Fibroblast of villous mesenchyme (primary cell): Measurements from ENCODE around the gene IL37. TPM values are rescaled to one million over a fixed set of nuclear protein-coding genes. Genes with fewer than 3 reads are reported as not detected.
A peak's percentile ranks its signal among the peaks of the same experiment; 100 is the strongest.

ENCODE experiments used
- DNase-seq: peaks from one replicate; pipeline ENCODE4 v3.0.0-alpha.2; 2010; ENCODE audit warnings: low read depth
- H3K4me3 ChIP-seq: 2 replicates; pipeline ENCODE4 v1.5.1; 2011; ENCODE audit warnings: low read depth, mild to moderate bottlenecking, low read length
- CTCF ChIP-seq: IDR thresholded peaks from 2 replicates; pipeline ENCODE4 v1.5.1; 2012; ENCODE audit warnings: low read depth, mild to moderate bottlenecking, low read length; ENCODE audit not compliant: insufficient read depth
- total RNA-seq: library from RNA; depleted of rRNA; stranded (reverse); fragments of >200 nt; gene quantifications from 2 replicates; pipeline ENCODE4 v1.2.3, GENCODE V29; 2012

IL37 gene
- 0.32 TPM in 1 of 2 replicates, not detected in the other for total RNA-seq

GRCh38 chr2:112910865-112911264 lies at the start of gene IL37:
Gene IL37 (plus strand): TSS chr2:112911165. CDS start chr2:112913013, 1,848 bp downstream.
- no peak within 1 kb of the TSS for H3K4me3 ChIP-seq
- no peak for TF ChIP-seq CTCF
- DNase-seq: no peak

- no peak for DNase-seq
- no peak overlapping the region for H3K4me3 ChIP-seq
- no peak for TF ChIP-seq CTCF
Measured at GRCh38 chr2:112864072-112864471, 46.9 kb upstream of the IL37 start.

GRCh38 chr2:112866128-112866835 lies 44.7 kb upstream of the IL37 start:
- TF ChIP-seq CTCF: no peak
- no peak overlapping the region for H3K4me3 ChIP-seq
- DNase-seq: no peak

- no peak for TF ChIP-seq CTCF
- DNase-seq: no peak
Measured at GRCh38 chr2:112867701-112868631, 43.0 kb upstream of the IL37 start.

GRCh38 chr2:112869258-112869842 lies 41.6 kb upstream of the IL37 start:
- TF ChIP-seq CTCF: no peak
- DNase-seq: peak; percentile 89
- H3K4me3 ChIP-seq: no peak overlapping the region

More at GRCh38 chr2:112867701-112868631, 43.0 kb upstream of the IL37 start:
- H3K4me3 ChIP-seq: no peak overlapping the region

- DNase-seq: peak; percentile 32
- no peak overlapping the region for H3K4me3 ChIP-seq
- no peak for TF ChIP-seq CTCF
Measured at GRCh38 chr2:112870841-112871835, 39.8 kb upstream of the IL37 start.
